Measurements from ENCODE around the gene MYB.

Gene MYB

DNA sequence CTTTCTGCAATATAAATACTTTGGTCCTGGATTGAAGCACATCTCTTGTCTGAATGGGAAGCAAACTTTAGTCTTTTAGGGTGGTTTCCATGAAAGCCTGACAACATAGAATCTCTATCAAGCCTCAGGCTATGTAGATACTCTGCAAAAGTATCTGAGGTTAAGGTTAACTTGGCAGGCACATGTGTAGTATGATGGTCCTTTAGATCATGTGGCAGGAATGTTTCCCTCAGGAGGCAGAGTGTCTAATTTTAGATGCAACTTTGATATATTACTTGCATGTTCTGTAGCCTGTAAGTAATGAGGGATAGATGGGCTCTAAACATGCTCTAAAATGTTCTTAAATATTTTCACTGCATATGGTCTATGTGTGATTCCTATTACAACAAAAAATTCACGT, 8.2 kb downstream of the MYB start:
- DNase-seq (ENCODE audit: low spot score), result no peak

DNA sequence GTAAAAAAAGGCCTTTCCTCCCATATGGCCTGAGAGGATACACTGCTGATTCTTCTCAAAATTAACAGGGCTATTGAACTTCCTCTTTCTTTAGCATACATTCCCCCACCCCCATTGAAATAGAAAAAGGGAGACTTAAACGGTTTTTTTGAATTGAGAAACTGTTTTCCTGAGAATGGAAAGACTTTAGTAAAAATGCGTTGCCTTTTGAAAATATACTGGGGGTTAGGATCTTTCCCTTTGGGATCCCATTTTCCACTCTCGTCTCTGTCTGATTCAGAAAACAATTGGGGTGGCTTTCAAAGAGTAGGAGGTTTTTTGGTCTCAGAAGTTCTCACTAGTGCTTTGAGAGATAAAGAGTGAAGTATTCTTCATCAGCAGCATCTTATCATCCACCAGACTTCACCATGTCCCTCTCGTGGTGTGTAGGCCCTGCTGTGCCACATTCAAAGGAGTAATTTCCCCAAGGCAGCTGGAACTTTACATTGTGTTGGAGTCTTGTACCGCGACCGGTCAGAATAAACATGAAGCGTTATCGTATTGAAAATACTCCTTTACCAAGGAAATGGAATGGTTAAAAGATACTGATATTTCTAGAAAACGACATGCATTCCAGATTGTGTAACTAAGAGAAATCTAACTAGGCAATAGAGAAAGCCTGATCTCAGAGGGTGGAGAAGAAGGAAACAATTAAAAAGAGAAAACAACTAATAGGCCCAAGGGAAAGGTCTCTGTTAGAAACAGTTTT, 10.6 kb downstream of the MYB start:
- no peak for DNase-seq (ENCODE audit: low spot score)

DNA sequence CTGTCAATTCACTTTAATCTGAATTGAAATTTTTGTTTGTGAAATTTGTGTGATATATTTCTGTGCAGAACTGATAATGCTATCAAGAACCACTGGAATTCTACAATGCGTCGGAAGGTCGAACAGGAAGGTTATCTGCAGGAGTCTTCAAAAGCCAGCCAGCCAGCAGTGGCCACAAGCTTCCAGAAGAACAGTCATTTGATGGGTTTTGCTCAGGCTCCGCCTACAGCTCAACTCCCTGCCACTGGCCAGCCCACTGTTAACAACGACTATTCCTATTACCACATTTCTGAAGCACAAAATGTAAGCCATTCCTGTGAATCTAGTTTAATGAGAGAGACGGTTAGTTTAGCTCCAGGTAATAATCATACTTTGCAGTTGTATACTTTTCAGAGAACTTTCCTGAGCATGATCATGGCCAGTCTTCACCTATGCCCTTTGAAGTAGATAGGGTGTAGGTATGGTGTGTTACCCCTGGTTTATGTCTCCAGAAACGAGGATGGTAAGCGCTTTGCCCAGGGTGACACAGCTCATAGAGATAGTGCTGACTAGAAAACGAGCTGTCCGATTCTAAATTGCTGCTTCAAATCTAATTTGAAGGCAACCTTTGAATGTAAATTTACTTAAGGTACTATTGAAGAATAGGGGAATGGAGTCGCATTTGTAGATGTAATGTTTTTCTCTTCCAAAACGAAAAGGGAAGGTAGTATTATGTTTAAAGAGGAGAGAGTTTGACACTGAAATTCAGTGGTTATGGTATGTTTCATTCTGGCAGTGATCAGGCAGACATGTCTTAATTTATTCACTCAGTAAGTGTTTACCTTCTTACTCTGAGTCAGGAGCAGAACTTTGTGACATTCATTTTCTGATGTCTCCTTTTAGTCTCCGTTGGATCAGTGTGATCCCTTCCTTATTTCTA, 11.4 kb downstream of the MYB start:
- DNase-seq (ENCODE audit: low spot score), result no peak

DNA sequence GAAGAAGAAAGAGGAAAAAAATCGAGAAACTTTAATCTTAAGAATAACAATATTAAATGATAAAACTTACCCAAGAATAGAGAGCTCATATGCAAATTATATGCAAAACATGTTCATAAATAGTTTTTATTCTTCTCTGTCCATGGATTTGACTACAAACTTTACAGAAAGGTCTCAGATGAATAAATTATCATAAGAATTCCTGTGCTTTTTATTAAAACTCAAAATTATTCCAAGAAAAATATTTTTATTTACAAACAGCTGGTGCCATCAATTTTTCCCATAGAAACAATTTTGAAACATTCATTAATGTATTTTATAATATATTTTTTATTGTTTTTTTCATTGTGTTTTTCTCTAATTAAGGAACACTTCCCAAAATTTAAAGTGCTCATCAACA, 12.1 kb downstream of the MYB start:
- no peak for DNase-seq (ENCODE audit: low spot score)

DNA sequence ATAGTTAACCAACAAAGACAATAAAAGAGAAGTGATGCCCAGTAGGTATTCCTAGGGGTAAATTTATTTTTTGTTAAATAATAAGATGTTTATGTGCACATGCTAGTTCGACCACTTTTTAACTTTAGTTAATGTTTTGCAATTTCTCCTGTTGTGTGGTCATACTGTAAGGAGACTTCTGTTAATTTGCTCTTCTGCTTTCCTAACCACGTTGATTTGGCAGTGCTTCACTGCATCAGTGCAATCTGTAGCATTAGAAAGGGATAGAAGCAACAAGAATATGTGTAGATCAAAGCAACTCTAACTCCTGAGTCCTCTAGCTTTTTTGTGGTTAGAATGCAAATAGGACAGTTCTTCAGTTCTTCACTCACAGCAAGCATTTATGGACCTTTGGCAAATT, 13.9 kb downstream of the MYB start:
- DNase-seq (ENCODE audit: low spot score), result no peak

DNA sequence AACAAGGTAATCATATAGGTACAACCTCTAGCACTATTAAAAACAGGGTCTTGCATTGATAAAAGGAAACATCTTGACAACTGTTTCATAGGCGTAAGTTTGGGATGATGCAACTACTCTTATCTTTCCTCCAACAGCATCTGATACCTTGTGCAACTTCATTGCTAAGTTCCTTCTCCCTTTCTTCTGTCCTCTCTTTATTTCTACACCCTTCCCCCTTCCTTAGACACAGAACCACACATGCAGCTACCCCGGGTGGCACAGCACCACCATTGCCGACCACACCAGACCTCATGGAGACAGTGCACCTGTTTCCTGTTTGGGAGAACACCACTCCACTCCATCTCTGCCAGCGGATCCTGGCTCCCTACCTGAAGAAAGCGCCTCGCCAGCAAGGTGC, 14.4 kb downstream of the MYB start:
- DNase-seq (ENCODE audit: low spot score), result no peak

DNA sequence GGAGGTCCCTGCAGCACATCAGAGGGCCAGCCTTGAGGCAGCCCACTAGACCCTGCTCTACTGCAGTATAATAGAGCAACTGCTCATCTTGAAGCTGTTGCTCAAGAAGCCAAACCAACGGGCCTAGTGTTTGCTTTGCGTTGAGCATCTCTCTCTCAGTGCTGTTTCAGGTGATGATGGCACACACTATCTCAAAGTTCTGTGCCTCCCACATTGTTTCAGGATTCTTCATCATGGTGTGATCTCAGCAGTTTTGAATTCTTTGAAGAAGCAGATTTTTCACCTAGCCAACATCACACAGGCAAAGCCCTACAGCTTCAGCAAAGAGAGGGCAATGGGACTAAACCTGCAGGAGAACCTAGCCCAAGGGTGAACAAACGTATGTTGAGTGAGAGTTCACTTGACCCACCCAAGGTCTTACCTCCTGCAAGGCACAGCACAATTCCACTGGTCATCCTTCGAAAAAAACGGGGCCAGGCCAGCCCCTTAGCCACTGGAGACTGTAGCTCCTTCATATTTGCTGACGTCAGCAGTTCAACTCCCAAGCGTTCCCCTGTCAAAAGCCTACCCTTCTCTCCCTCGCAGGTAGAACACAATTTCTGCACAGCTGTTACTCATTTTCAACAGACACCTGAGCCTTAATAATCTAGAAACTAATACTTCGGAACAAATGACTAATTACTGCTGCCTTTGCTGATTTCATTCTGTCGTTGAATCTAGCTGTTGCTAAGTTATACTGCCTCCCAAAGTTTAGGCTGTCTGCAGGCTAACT, 15.8 kb downstream of the MYB start:
- DNase-seq (ENCODE audit: low spot score), result no peak

DNA sequence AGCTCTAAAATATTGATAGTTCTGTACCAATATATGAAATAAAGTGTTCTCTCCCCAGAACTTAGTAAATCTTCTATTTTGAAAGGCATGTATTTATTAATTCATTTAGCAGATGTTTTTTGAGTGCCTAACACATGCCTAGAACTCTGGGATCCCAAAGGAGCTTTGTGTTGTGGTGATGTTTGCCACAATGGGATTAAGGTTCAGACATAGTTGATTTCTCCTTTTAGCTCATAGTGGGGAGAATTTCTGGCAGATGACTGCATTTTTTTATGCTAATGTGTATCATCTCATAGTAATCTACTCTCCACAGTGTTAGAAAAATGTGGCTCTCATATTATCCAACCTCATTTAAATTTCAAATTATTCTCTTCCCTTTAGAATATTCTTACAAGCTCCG, 21.7 kb downstream of the MYB start:
- DNase-seq (ENCODE audit: low spot score), result no peak

DNA sequence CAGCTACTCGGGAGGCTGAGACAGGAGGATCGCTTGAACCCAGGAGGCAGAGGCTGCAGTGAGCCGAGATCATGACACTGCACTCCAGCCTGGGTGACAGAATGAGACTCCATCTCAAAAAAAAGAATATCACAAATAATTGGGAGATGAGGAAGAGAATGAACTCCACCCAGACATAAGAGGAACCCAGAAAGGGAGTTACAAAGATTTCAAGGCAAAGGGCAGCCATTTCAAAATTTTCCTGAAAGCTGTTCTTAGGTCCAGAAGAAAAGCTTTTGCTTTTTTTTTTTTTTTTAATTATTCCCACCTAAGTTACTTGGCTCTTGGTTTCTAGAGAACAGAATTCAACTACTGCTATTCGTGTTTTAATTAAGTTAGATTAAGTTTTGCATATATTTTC, 23.8 kb downstream of the MYB start:
- DNase-seq (ENCODE audit: low spot score), result no peak

DNA sequence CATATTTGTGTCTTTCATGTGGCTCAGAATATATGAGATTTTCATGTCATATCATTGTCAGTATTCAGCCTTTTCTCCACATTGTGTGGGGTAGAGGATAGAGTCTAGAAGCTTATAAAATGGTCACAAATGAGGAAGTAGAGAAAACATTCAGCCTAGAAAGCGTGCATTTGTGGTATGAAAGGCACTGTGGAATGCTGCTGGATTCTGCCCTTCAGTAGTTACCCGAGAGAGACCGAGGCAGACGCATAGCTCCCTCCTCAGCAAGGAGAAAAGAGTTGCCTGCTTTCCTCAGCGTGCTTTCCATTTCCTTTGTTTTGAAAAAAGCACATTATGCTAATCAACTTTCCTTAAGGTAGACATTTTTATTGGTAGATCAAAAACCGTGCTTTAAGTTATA, 28.7 kb downstream of the MYB start:
- DNase-seq (ENCODE audit: low spot score), result peak; percentile 20

DNA sequence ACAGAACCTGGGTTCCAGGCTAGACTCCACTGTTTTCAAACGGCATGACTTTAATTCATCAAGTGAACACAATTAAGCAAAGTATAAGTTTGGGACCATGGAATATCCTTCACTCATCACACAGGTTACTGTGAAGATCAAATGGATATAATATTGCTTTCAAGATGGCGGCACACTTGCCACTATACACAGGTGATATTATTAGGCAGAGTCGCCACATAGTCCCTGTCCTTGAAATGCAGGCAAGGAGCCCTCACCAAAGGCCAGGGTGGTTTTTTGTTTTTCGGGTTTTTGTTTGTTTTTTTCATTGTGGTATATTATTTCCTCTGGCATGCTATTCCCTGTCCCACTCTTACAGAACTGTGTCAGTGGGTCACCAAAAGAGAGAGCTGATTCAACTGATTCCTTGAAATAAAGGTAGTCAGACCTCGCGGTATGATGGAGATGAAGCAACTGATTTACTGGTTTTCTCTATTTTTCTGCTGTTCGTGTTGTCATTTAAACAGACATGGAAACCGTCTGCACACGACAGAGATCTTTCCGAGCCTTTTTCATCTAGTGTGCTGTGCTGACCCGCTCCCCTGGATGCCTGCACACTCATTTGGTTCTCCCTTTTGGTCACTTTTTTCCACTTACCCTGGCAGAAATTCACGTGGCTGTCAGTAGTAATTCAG, 29.7 kb downstream of the MYB start:
- DNase-seq (ENCODE audit: low spot score), result no peak

DNA sequence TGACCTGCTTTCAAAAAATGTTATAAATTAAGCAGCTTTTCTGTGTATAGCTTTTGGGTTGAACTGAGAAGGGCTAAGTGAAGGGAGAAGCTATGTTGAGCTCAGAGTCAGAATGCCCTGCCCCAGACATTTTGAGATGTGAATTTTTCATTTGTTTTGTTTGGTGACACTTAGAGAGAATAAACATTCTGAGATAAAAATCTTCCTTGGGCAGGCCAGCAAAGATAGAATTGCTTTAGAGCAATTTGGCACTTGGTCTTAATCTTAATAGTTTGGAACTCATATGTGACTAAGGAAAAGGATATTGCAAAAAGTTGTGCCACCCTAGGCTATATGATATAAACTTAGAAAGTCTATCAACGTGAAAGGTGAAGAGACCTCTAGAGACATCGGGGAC, 30.2 kb downstream of the MYB start:
- DNase-seq (ENCODE audit: low spot score), result no peak

DNA sequence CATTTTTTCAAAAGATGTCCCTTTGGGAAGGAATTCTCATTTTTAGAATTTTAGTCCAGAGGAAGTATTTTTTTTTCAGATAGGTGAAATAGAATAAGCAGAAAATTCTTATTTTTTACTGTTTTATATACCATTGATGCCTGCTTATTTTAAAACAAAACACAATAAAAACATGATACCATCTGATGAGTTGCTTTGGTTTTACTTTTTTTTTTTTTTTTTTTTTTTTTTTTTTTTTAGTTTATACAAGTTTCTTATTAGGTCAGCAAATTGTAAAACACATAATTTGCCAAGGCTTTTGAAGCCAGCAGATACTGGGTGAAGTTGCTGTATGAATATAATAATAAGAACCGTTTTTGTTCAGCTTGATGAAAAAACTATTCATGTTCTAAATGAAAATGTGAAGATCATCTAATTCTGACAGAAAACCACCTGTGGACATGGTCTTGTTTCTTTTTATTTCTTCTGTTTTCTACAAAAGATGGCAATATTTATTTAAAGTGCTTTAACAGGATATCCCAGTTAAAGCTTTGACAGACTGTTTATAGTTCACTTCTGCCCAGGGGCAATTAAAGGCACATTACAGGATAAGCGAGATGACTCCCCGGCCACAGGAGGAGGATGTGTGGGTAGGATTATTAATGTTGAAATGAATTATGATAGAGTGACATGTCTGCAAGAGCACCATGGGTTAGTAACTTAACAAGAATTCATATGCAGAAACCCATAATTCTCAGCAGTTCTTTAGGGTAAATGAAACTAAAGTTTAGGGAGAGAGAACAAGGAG, 31.1 kb downstream of the MYB start:
- DNase-seq (ENCODE audit: low spot score), result no peak

DNA sequence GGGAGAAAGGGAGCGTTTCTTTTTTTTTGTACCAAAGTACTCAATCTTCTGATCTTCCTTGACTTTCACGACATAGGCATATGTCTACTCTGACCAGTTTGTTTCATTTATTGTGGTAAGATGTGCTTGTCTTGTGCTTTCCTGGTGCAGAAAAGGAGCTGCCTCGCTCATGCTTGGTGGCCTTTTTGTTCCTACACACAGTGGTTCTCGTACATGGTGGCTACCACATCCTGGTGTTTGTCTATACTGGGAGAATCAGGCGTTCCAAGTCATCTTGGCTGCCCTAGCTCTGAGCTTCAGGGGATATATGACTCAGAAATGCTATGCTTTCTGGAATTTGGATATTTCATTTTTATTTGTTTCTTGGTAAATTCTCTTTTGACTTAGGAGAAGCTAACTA, 31.8 kb downstream of the MYB start:
- DNase-seq (ENCODE audit: low spot score), result no peak

DNA sequence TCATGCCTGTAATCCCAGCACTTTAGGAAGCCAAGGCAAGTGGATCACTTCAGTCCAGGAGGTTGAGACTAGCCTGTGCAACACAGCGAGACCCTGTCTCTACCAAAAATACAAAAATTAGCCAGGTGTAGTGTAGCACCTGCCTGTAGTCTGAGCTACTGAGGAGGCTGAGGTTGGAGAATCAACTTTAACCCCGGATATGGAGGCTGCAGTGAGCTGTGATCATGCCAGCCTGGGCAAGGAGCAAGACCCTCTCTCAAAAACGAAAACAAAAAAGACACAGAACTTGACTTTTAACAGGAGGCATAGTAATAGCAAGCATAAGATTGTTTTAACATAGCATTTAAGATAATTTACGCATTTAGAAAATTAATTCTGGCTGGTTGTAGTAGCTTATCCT, 32.5 kb downstream of the MYB start:
- no peak for DNase-seq (ENCODE audit: low spot score)

DNA sequence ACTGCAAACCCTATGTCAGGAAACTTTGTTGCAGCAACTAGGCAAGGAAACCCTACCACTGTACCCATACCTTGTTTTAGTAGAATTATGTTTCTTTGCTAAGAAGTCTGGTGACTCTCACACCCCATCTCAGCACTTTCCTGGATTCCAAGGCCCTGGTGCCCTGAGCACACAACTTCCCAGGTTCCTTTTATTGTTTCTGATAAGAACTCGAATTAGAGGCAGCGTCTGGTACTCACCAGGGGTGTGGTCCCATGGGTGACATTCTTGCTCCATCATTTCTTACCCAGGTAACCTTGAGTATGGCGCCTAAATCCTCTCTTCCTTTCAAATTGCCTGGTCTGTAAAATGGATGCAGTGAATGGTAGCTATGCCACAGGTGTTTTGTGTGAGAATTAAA, 34.1 kb downstream of the MYB start:
- DNase-seq (ENCODE audit: low spot score), result no peak

DNA sequence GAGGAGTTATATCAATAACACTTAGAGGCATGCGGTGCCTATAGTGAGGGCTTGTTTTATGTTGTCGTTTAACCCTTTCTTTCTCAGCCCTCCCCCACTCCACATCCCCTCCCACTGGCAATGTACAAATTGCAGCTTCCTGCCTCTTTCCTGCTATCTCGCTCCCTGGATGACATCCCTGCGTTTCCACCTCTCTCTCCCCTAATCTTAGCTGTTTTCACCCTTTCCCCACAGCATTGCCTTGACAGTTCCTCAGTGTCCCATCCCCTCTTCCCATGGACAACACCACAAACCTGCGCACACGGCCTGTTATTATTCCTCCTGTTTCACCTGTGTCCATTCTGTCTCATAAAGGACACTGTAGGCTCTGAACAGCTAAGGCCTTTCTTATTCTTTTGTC, 34.5 kb downstream of the MYB start:
- no peak for DNase-seq (ENCODE audit: low spot score)

DNA sequence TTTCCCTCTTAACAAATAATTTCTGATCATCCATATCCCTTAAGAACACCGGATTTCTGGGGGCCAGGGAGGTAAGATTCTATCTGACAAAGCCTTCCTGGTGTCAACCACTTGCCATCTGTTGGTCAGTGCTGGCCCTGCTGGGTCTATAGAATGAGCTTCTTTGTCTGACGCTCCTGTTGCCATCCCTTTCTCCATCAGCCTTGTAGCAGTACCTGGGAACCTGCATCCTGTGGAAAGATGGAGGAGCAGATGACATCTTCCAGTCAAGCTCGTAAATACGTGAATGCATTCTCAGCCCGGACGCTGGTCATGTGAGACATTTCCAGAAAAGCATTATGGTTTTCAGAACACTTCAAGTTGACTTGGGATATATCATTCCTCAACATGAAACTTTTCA, 36.6 kb downstream of the MYB start:
- no peak for DNase-seq (ENCODE audit: low spot score)

DNA sequence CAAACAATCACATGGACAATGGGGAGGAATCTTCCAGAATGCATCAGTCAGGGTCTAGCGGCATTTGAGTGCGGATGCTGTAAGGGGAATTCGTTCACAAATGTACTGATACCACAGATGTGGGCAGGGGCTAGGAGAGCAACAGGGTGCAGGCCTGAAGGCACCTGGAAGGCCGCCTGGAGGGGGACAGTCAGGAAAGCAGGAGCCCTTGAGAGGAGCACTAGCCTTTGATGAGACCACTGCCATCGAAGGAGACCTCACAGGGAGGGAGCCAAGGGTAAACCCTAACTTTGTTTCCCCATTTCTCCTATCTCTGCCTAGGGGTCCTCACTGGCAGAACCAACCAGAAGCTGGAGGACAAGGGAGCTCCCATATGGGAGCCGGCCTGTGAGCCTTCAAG, 38.2 kb downstream of the MYB start:
- no peak for DNase-seq (ENCODE audit: low spot score)

DNA sequence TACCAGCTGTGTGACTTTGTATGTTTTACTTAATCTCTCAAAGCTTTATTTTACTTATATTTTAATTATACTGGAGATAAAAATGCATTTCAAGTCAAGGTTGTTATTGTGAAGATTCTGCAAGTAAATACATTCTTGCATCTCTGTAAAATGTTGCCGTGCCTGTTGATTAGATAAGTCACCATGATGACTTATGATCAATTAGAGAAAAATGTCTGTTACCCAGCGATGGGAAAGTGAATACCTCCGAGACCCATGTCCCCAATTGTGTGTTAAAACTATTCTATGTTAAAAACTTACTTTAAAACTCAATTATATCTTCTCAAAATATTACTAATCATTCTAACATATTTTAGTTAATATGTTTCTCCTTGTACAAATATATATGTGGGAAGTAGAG, 39.9 kb downstream of the MYB start:
- no peak for DNase-seq (ENCODE audit: low spot score)

DNA sequence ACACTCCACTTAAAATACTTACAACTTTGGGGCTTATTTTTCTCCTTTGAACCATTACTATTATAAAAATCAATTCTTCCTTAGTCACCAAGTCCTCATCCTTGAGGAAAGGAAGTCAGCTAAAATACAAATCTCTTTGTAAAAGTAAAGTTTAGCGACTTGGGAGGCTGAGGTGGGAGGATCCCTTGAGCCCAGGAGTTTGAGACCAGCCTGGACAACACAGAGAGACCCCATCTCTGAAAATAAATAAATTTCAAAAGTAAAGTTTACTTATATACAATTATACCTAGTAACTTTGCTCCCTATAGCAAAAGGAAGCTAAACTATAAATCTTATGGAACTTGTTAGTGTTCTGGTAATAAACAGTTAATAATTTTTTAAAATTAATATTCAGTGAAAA, 40.4 kb downstream of the MYB start:
- no peak for DNase-seq (ENCODE audit: low spot score)
